GM21576 (cell line): ENCODE results near the gene UBE3C.
"Not testable (repeated sequence)": the region's sequence is repeated elsewhere in the genome, so short reads cannot be mapped to it uniquely, and the experiment has no call there.

ENCODE experiments used
- ATAC-seq: cut with Tn5 transposase; IDR thresholded peaks from one replicate; pipeline ENCODE4 v1.9.1; 2021; ENCODE audit warnings: mild to moderate bottlenecking, moderate library complexity; ENCODE audit not compliant: unreplicated experiment

UBE3C gene

GRCh38 chr7:157138424-157139110, at the start of gene UBE3C:
UBE3C (plus strand) TSS chr7:157138926; CDS start chr7:157139273, 347 bp downstream.
- ATAC-seq = peak; percentile 79

GRCh38 chr7:157089100-157089610, 49.6 kb upstream of the UBE3C start:
- no peak for ATAC-seq

DNA sequence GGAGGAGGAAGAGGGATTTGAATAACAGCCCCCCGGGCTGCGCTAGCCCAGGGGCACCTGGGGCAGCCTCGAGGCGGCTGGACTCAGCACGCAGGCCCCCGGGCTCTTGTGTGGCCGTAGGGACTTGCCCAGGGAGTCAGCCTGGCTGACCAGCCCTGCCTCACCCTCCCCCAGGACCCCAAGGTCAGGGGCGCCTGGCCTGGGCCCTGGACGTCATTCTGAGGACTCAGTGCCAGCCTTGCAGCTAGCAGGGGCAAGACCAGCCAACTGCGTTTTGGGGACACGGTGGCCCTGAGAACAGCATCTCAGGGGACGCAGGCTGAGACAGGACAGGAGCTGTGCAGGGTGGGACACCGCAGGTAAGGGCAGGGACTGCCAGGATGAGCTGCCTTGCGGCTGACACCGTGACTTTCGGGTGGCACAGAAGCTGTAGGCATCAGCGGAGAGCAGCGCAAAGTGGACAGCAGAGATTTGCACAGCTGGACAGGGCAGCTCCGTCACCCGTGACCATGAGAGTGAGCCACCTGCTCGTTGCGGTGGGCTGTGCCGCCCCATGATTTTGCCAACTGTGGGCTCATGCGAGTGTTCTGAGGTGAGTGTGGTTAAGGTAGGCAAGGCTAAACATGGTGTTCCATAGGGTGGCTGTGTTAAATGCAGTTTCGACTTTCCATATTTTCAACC, 48.1 kb upstream of the UBE3C start:
- no peak for ATAC-seq

GRCh38 chr7:157096286-157097055, 42.3 kb upstream of the UBE3C start:
- ATAC-seq = no peak

DNA sequence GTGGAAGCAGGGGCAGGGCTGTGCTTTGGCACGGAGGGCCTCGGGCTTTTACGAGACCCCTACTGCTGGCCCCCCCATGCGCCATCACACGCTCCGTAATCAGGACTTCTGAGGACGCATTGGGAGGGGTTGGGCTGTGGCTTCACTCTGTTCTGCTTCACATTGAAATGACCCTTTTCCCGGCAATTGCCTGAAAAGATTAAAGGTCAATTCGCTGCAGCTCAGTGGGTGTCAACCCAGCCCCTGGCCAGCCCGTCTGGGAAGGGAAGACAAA, 41.7 kb upstream of the UBE3C start:
- ATAC-seq = no peak

DNA sequence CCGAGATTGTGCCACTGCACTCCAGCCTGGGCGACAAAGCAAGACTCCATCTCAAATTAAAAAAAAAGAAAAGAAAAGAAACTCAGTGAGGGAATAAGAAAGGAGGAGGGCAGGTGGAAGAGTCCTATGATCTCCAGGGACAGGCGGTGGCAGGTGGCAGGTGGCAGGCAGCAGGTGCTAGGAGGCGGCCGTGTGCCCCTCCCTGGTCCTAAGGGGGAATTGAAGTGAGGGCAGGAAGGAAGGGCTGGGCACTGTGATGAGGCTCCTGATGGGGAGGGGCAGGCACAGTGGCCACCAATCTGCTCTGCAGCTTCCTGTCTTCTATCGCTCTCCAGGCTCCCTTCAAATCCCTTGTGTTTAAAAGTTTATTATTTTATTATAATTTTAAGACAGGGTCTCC, 41.2 kb upstream of the UBE3C start:
- ATAC-seq = no peak

DNA sequence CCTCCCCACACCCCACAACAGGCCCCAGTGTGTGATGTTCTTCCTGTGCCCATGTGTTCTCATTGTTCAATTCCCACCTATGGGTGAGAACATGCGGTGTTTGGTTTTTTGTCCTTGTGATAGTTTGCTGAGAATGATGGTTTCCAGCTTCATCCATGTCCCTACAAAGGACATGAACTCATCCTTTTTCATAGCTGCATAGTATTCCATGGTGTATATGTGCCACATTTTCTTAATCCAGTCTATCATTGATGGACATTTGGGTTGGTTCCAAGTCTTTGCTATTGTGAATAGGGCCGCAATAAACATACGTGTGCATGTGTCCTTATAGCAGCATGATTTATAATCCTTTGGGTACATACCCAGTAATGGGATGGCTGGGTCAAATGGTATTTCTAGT, 38.7 kb upstream of the UBE3C start:
- not testable (repeated sequence) for ATAC-seq

GRCh38 chr7:157103641-157104040, 35.1 kb upstream of the UBE3C start:
- ATAC-seq = not testable (repeated sequence)

DNA sequence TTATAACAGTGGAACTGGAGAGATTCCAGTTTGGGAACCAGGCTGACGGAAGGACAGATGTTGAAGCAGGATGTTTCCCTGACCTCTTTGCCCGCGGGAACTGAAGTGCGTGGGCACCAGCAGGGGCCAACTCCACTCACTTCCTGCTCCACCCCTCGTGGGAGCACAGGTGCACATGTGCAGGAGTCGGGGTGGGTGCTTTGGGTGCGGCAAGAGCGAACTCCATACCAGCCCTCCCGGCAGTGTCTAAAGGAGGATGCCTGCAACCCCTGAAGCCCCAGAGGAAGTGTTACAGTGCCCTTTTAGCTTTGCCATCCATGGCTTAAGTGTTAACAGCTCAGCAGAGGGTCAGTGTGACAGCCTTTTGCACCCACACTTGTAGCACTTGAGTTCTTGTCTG, 27.4 kb upstream of the UBE3C start:
- no peak for ATAC-seq

DNA sequence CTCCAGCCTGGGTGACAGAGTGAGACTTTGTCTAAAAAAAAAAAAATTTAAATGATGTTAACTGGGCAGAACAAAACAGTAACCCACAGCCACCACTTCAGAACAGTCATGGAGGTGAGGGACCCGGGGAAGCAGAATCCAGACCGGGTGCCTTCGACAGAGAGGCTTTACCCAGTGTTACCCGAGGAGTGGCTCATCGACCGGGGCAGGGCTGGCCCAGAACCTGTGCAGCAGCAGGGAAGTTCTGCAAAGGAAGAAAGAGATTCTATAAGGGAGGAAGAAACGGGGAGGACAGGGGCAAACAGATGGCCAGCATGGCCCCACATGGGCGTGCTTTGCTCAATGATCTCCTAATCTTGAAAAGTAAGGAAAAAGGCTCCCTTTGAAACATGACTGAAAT, 26.0 kb upstream of the UBE3C start:
- ATAC-seq = no peak

GRCh38 chr7:157113607-157114006, 25.1 kb upstream of the UBE3C start:
- ATAC-seq = no peak

- ATAC-seq = no peak
Observed at GRCh38 chr7:157116762-157117161, 22.0 kb upstream of the UBE3C start.

GRCh38 chr7:157117796-157118195, 20.9 kb upstream of the UBE3C start:
- ATAC-seq = no peak

DNA sequence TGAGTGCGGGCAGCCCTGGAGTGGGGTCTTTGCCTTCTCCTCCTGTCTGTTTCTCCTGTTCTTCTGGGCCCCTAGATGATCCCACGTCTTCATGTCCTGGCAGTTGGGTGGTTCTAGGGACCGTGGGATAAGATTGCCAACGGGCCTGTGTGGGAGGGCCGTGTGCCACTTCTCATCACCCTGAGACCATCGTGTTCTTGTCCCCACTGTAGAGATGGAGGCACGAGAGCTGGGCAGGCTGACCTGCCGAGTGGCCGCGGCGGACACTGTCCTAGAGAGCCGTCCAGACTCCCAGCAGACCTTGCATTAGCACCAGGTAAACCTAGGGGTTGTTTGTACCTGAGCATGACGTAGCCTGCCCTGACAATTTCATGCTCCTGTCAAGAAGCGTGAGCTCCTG, 18.5 kb upstream of the UBE3C start:
- ATAC-seq = no peak

DNA sequence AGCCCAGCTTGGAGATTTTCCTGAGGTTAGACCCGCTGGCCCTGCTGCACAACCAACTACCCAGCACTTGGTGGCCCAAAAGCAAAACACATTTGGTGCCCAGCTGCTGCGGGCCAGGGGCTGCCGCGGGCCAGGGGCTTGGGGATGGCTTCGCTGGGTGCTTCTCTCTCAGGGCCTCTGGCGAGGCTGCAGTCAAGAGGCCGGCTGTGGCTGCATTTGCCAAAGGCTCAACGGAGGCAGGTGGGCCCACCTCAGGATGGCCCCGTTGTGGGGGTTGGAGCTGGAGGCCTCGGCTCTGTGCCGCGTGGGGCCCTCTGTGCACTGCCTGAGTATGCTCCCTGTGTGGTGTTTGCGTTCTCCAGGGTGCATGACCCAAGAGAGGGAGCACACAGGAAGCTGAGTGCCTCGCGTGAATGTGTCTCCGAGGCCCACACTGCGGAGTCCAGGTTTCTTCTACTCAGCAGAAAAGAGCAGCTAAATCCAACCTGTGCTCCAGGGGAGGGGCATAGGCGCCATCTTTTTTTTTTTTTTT, 17.5 kb upstream of the UBE3C start:
- ATAC-seq = no peak

DNA sequence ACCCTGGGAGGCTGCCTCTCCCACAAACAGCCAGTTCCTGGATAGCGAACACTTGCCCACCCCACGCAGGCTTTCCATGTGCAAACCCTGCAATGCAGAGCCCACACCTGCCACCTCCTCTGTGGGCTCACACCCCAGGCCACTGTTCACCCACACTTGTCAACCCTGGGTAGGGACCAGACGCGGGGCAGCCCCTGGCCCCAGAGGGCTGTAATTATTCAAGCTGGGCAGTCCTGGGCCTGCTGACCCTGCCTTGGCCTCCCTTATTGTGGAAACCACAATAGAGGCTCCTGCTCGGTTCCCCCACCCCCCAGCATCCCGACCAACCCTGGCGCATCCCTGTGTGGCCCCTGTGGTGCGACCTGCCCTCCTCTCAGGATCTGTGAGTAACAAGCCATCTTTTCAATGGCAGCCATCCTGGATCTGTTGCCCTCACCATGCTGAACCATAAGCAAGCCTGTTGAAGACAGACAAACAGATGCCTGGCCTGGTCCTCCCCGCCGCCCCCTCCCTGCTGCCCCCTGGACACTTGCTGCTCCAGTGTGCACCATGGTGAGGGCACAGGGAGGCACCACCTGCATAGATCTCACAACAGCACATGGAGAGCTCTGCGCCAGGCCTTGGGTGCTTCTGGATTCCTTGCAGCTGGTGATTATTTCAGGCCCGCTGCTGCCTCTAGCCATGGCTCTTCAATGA, 15.8 kb upstream of the UBE3C start:
- no peak for ATAC-seq

DNA sequence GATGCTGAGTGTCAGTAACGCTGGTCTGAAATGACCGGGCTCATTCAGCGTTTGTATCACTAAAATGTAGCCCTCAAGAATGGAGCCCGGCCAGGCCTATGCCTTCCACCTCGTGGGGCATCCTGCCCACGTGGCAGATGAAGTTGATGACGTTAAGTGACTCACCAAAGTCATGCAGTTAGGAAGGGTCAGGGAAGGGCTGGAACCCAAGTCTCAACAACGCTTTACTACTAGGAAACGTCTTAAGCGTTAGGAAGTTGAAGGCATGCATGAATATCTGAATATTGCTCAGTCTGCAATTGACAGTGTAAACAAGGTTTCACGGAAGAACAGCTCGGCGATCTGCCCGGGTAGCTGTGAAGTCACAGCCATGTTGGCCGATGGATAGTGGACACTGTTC, 14.0 kb upstream of the UBE3C start:
- no peak for ATAC-seq

DNA sequence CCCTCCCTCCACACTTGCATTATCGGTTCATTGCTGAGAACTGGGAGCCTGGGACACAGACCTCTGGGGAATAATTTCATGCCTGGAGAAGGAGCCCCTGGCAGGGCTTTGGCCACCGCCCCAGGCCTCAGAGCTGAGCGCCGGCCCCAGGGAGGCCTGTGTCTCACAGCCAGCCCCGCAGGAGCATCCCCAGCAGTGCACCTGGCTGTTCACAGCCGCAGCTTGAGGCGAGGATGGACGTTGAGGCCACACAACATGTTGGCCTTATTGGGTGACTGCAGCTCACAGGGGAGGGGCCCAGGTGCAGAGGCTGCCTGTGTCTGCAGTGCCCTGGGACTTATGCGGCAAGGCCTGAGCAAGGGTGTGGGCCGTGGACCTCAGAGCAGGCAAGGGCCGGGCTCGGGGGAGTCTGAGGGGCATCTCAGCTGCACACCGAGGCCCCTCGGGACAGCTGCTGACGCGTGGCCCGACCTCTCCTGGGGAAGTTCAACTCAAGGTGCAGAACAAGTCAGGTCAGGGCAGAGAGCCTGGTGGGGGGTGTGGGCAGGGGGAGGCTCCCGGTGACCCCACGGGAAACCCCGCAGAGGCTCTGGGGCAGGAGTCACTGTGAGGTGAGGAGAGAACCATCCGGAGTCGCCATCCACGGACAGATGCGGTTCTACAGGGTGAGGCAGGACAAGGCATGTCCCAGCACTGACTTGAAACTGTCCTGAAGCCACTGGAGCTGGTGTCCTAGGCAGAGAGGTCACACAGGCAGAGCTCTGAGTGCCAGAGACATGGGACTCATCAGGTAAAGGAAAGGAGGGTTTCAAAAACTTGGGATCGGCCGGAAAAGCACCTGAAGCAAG, 13.1 kb upstream of the UBE3C start:
- no peak for ATAC-seq

DNA sequence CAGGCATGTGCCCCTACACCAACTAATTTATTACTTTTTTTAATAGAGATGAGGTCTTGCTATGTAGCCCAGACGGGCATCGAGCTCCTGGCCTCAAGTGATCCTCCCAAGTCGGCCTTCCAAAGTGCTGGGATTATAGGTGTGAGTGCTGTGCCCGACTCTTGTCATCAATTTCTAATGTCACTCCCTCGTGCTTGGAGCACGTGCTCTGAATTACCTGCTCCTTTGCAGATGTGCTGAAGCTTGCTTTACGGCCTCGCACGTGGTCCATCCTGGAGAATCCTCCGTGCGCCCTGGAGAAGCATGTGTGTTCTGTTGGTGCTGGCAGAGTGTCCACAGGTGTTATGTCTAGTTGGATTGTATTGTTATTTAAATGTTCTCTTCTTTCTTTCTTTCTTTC, 11.8 kb upstream of the UBE3C start:
- ATAC-seq = no peak

- ATAC-seq = no peak
Observed at GRCh38 chr7:157129200-157129599, 9.5 kb upstream of the UBE3C start.
